Left lung (tissue), 10 donors: Measurements from ENCODE around the gene SLF2. TPM values are rescaled to one million over a fixed set of nuclear protein-coding genes. Genes with fewer than 3 reads are reported as not detected.
"Not testable (repeated sequence)": the region's sequence is repeated elsewhere in the genome, so short reads cannot be mapped to it uniquely, and the experiment has no call there.

Experiments used
- ATAC-seq: fragments of 200-7000 bp; cut with Tn5 transposase; one replicate; pipeline ENCODE4 v1.9.1; 2020; ENCODE audit warnings: moderate library complexity
- DNase-seq, 4 donors: peaks; one replicate each; pipeline ENCODE4 v3.0.0-alpha.2; 2013 to 2020
- H3K27ac ChIP-seq, 2 donors: fragments of 200-600 bp; sonication (generic) in 1 of 2; one replicate each; pipeline versions ENCODE4 v1.5.0 to v1.8.0; 2020 to 2021
- H3K27me3 ChIP-seq, 2 donors: fragments of 200-600 bp; sonication (generic) in 1 of 2; one replicate each; pipeline versions ENCODE4 v1.5.0 to v1.8.0; 2020 to 2021
- H3K36me3 ChIP-seq, 2 donors: fragments of 200-600 bp; sonication (generic) in 1 of 2; one replicate each; pipeline versions ENCODE4 v1.5.0 to v1.8.0; 2020 to 2021
- H3K4me1 ChIP-seq, 2 donors: fragments of 200-600 bp; one replicate each; pipeline ENCODE4 v1.8.0; 2021
- H3K4me3 ChIP-seq, 2 donors: fragments of 200-600 bp; sonication (generic) in 1 of 2; one replicate each; pipeline versions ENCODE4 v1.5.0 to v1.8.0; 2020 to 2021; ENCODE audit warnings: mild to moderate bottlenecking in 1 of 2
- H3K9me3 ChIP-seq, 2 donors: fragments of 200-600 bp; sonication (generic) in 1 of 2; one replicate each; pipeline versions ENCODE4 v1.5.0 to v1.8.0; 2020 to 2021
- CTCF ChIP-seq, 2 donors: fragments of 200-600 bp; sonication (generic) in 1 of 2; IDR thresholded peaks; one replicate each; pipeline versions ENCODE4 v1.5.0 to v1.8.0; 2021; ENCODE audit warnings: antibody characterized with exemption in 2 of 2
- intact Hi-C, 2 donors: fragments of 100-400 bp; cut with DNase I; formaldehyde crosslinking; loops; one replicate each; pipeline versions ENCODE4 v1.11.2 to v1.14.2; 2022
- polyA plus RNA-seq, 6 donors: library from polyadenylated mRNA; unstranded; fragments of 120-200 nt; gene quantifications; one replicate each; pipeline ENCODE4 v1.2.1, GENCODE V29; 2013; ENCODE audit not compliant: insufficient read length in 6 of 6
- total RNA-seq, 2 donors: library from RNA; stranded (reverse); fragmentation: NEBNext Ultra II Directional; extraction: Animal tissue kit (Norgen Biotek cat#: 25700); gene quantifications; one replicate each; pipeline ENCODE4 v1.2.1, GENCODE V29; 2021
- donor health status: DM: no; HTN: yes; CAD: no.
- donor health status: DM: no; HTN: no; CAD: no.

SLF2 gene
- total and polyA plus RNA-seq, 8 donors, result 26.4 to 70.7 (median 60.4) TPM

GRCh38 chr10:100883312-100883821 lies 29.4 kb upstream of the SLF2 start:
- Histone ChIP-seq H3K27me3 (peaks cover 0 to 6% of the 10 kb centered on the region in 2 donors), H3K4me1 (peaks cover 3 to 6% of the 10 kb centered on the region in 2 donors), H3K9me3 (no peaks in the 10 kb centered on the region), H3K27ac (no peak overlapping the region), H3K4me3 (no peak overlapping the region), H3K36me3 (no peaks in the 10 kb centered on the region)
- TF ChIP-seq CTCF (IDR thresholded peaks at IDR 0.05), result no peak
- intact Hi-C loops, result no loop called here
- no peak for ATAC-seq
- no peak for DNase-seq

DNA sequence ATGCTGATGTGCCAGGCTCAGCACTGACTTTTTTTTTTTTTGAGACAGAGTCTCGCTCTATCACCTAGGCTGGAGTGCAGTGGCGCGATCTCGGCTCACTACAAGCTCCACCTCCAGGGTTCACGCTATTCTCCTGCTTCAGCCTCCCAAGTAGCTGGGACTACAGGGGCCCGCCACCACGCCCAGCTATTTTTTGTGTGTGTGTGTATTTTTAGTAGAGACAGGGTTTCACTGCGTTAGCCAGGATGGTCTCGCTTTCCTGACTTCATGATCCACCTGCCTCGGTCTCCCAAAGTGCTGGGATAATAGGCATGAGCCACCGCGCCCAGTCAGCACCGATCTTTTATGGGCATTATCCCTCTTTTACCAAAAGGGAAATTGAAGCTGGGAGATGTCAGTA lies 27.2 kb upstream of the SLF2 start:
- H3K9me3 ChIP-seq, H3K27ac ChIP-seq, DNase-seq, ATAC-seq, H3K4me3 ChIP-seq, intact Hi-C loops, H3K4me1 ChIP-seq, H3K36me3 ChIP-seq: not testable (repeated sequence)
- peaks cover 0 to 29% of the 10 kb centered on the region in 2 donors for H3K27me3 ChIP-seq

- intact Hi-C loops, result no loop called here
- Histone ChIP-seq H3K4me1 (peaks cover 3% of the 10 kb centered on the region in 2 donors), H3K9me3 (no peaks in the 10 kb centered on the region), H3K27me3 (peaks cover 0 to 33% of the 10 kb centered on the region in 2 donors), H3K4me3 (no peak overlapping the region), H3K36me3 (no peaks in the 10 kb centered on the region), H3K27ac (no peak overlapping the region)
- DNase-seq (no peak), ATAC-seq (no peak)
- TF ChIP-seq CTCF (IDR thresholded peaks at IDR 0.05), result no peak
These were observed 26.7 kb upstream of the SLF2 start for GRCh38 chr10:100886091-100886490.

DNA sequence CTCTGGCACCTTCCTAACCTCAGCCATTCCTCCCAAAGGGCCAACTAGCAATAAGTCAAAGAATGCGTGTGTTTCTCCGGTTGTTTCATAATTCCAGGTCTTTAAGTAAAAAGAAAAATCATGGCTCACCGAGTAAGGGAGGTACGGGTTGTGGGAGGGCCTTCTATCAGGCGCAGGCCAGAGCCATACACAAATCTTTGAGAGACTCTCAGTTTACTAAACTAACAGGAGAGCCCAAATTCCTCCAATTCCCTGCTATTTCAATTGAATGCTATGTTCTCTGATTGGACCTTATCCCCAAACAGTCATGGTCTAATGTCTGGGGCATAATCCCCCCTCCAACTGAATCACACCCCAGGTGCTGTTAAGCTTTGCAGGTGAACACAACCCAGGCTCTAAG lies 26.2 kb upstream of the SLF2 start:
- Histone ChIP-seq H3K27ac (no peak overlapping the region), H3K36me3 (no peaks in the 10 kb centered on the region), H3K4me3 (no peak overlapping the region), H3K9me3 (no peaks in the 10 kb centered on the region), H3K4me1 (peaks cover 0 to 3% of the 10 kb centered on the region in 2 donors), H3K27me3 (peaks cover 0 to 38% of the 10 kb centered on the region in 2 donors)
- DNase-seq, result no peak
- ATAC-seq, result no peak
- no peak for TF ChIP-seq CTCF (IDR thresholded peaks at IDR 0.05)
- intact Hi-C loops, result no loop called here

GRCh38 chr10:100886963-100887362 lies 25.8 kb upstream of the SLF2 start:
- Histone ChIP-seq H3K27ac (no peak overlapping the region), H3K27me3 (peaks cover 0 to 41% of the 10 kb centered on the region in 2 donors), H3K9me3 (no peaks in the 10 kb centered on the region), H3K4me1 (peaks cover 0 to 3% of the 10 kb centered on the region in 2 donors), H3K36me3 (no peaks in the 10 kb centered on the region), H3K4me3 (no peak overlapping the region)
- peak; percentile 23 for ATAC-seq
- intact Hi-C loops, result no loop called here
- TF ChIP-seq CTCF (IDR thresholded peaks at IDR 0.05), result no peak
- peak in 2 of 4 donors; percentile 65 to 84 for DNase-seq

DNA sequence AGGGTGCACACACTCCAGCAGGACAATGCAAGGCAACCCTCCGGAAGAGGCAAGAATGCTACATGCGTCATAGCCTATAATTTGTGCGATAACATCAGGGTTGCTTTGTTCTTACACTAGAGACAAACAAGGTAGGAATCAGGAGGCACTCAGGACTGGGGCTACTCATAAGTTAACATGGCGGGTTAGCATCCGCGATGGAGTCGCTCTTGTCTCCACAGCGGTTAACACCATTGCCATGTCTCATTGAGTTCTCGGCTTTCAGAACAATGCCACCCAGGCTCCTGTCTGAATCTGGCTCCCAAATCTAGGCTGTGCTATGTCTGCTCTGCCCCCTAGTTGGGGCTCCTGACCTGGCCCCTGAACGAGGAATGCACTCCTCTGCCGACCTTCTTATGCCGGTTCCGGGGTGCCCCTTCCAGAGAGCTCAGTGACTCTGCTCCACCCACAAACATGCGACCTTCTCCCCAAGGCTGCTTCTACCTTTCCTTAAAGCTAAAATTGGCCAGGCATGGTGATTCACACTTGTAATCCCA lies 24.9 kb upstream of the SLF2 start:
- ATAC-seq, result no peak
- intact Hi-C loops, result no loop called here
- Histone ChIP-seq H3K9me3 (no peaks in the 10 kb centered on the region), H3K4me3 (no peak overlapping the region), H3K4me1 (peaks cover 0 to 3% of the 10 kb centered on the region in 2 donors), H3K36me3 (no peaks in the 10 kb centered on the region), H3K27me3 (peaks cover 0 to 50% of the 10 kb centered on the region in 2 donors), H3K27ac (no peak overlapping the region)
- DNase-seq, result no peak
- TF ChIP-seq CTCF (IDR thresholded peaks at IDR 0.05), result no peak
